ENCODE measurements around the gene HYI. TPM values are rescaled to one million over a fixed set of nuclear protein-coding genes. Genes with fewer than 3 reads are reported as not detected.

HYI gene
- total RNA-seq = 100 to 1,000 TPM in 1 of 4 donors, 10 to 100 TPM in 3; 40.3 to 121 (median 49.1) TPM

GRCh38 chr1:43453442-43454269 is at the start of gene HYI:
Gene HYI, minus strand, starts transcription at chr1:43453931. Its CDS starts 138 bp downstream, at chr1:43453793.
- no peak for TF ChIP-seq CTCF (IDR thresholded peaks at IDR 0.05; ENCODE audit: low read depth)

- TF ChIP-seq CTCF (IDR thresholded peaks at IDR 0.05; ENCODE audit: low read depth) = no peak
Measured at GRCh38 chr1:43499898-43500297, 46.2 kb upstream of the HYI start.

GRCh38 chr1:43495204-43495603 is 41.5 kb upstream of the HYI start:
- no peak for TF ChIP-seq CTCF (IDR thresholded peaks at IDR 0.05; ENCODE audit: low read depth)

- no peak for TF ChIP-seq CTCF (IDR thresholded peaks at IDR 0.05; ENCODE audit: low read depth)
Measured at GRCh38 chr1:43493661-43494450, 40.1 kb upstream of the HYI start.

- TF ChIP-seq CTCF (IDR thresholded peaks at IDR 0.05; ENCODE audit: low read depth) = no peak
Measured at GRCh38 chr1:43492826-43493225, 39.1 kb upstream of the HYI start.

- no peak for TF ChIP-seq CTCF (IDR thresholded peaks at IDR 0.05; ENCODE audit: low read depth)
Measured at GRCh38 chr1:43491061-43491460, 37.3 kb upstream of the HYI start.

- TF ChIP-seq CTCF (IDR thresholded peaks at IDR 0.05; ENCODE audit: low read depth) = no peak
Measured at GRCh38 chr1:43488165-43488564, 34.4 kb upstream of the HYI start.

Data from subcutaneous adipose tissue (tissue), 4 donors.